K562 (cell line): Measurements from ENCODE around the gene PPP2R5A. TPM values are rescaled to one million over a fixed set of nuclear protein-coding genes. Genes with fewer than 3 reads are reported as not detected.

Experiments
- ATAC-seq: fragments of 200-7000 bp; cut with Tn5 transposase; 3 replicates; pipeline ENCODE4 v1.9.1; 2020; ENCODE audit warnings: moderate library complexity
- BruUV-seq: library from RNA; stranded (reverse); fragments of 400-500 nt; replicated peaks from 2 replicates; lab custom pipeline; 2021; lab: Mats Ljungman, UMichigan
- CTCF ChIA-PET: fragments of 300-600 bp; formaldehyde crosslinking; extraction: SDS; loops from one replicate; lab custom pipeline; 2021; ENCODE audit warnings: low intra/inter-chr PET ratio; lab: Yijun Ruan, JAX
- POLR2A ChIA-PET: fragments of 300-600, 350-650 bp; sonication (Branson Sonifier 250); formaldehyde crosslinking; extraction: SDS; loops from one replicate; lab custom pipeline; 2021; ENCODE audit warnings: antibody characterized with exemption, inconsistent platforms; lab: Yijun Ruan, JAX
- DNase-seq, 4 experiments: peaks; one replicate each; pipeline versions ENCODE4 v3.0.0 to v3.0.0-alpha.2; 2011 to 2018; ENCODE audit warnings: low spot score in 3 of 4, mixed read lengths in 3 of 4; ENCODE audit errors: extremely low read depth in 1 of 4
- FAIRE-seq: peaks from 2 replicates; lab custom pipeline; 2011; peaks lifted over from hg19 to GRCh38; lab: Jason Lieb, UNC
- H2AFZ ChIP-seq: 2 replicates; pipeline ENCODE4 v1.6.0; 2011; ENCODE audit warnings: low read depth, low read length, control low read depth, inconsistent platforms
- H3K27ac ChIP-seq: fragments of 200-600 bp; 3 replicates; pipeline ENCODE4 v1.8.0; 2011; ENCODE audit warnings: low read depth, mild to moderate bottlenecking, control low read depth, inconsistent platforms, low read length, moderate library complexity, mixed read lengths; ENCODE audit errors: extremely low read depth
- H3K27me3 ChIP-seq, 2 experiments: fragments of 300-600 bp in 1 of 2; 2 replicates in 1 of 2; 3 replicates in 1 of 2; pipeline versions ENCODE4 v1.6.0 to v1.8.0; 2011; ENCODE audit warnings: inconsistent platforms in 2 of 2, low read length in 2 of 2, mild to moderate bottlenecking in 1 of 2, mixed read lengths in 1 of 2, moderate library complexity in 1 of 2; ENCODE audit not compliant: control insufficient read depth in 2 of 2, insufficient read depth in 2 of 2
- H3K36me3 ChIP-seq: fragments of 300-600 bp; 3 replicates; pipeline ENCODE4 v1.8.0; 2011; ENCODE audit warnings: mild to moderate bottlenecking, low read length, inconsistent platforms; ENCODE audit not compliant: control insufficient read depth, insufficient read depth
- H3K4me1 ChIP-seq, 2 experiments: fragments of 200-600 bp in 1 of 2; replicated peaks in 1 of 2; 2 replicates in 1 of 2; 3 replicates in 1 of 2; pipeline versions ENCODE4 v1.5.1 to v1.8.0; 2011; ENCODE audit warnings: inconsistent platforms in 2 of 2, low read length in 2 of 2, mild to moderate bottlenecking in 1 of 2, mixed read lengths in 1 of 2, moderate library complexity in 1 of 2; ENCODE audit not compliant: control insufficient read depth in 2 of 2, insufficient read depth in 2 of 2
- H3K4me2 ChIP-seq: 2 replicates; pipeline ENCODE4 v1.6.1; 2011; ENCODE audit warnings: low read length, control low read depth, inconsistent platforms, mixed read lengths; ENCODE audit not compliant: insufficient read depth
- H3K4me3 ChIP-seq: fragments of 200-600 bp; sonication (generic), shearing (Covaris generic); 2 replicates; pipeline ENCODE4 v1.5.1; 2016; ENCODE audit warnings: control low read depth, inconsistent platforms
- H3K79me2 ChIP-seq: fragments of 200-600 bp; 3 replicates; pipeline ENCODE4 v1.8.0; 2011; ENCODE audit warnings: low read length, inconsistent platforms; ENCODE audit not compliant: control insufficient read depth, insufficient read depth
- H3K9ac ChIP-seq, 2 experiments: 2 replicates each; pipeline versions ENCODE4 v1.6.0 to v1.6.1; 2011; ENCODE audit warnings: low read depth in 2 of 2, low read length in 2 of 2, control low read depth in 1 of 2, inconsistent platforms in 1 of 2, mild to moderate bottlenecking in 1 of 2, mixed read lengths in 1 of 2; ENCODE audit not compliant: insufficient read depth in 1 of 2
- H3K9me1 ChIP-seq: one replicate; pipeline ENCODE4 v1.6.0; 2011; ENCODE audit warnings: inconsistent platforms, mild to moderate bottlenecking, low read length, moderate library complexity; ENCODE audit not compliant: control insufficient read depth, insufficient read depth
- H3K9me3 ChIP-seq: replicated peaks from 2 replicates; pipeline ENCODE4 v1.5.1; 2011; ENCODE audit warnings: low read depth, low read length, inconsistent platforms; ENCODE audit not compliant: control insufficient read depth, insufficient read depth
- H4K20me1 ChIP-seq: replicated peaks from 2 replicates; pipeline ENCODE4 v1.6.1; 2011; ENCODE audit warnings: low read length, inconsistent platforms, mixed read lengths; ENCODE audit not compliant: control insufficient read depth, insufficient read depth
- ERF ChIP-seq: fragments of 450-650 bp; formaldehyde crosslinking; IDR thresholded peaks from 2 replicates; pipeline ENCODE4 v1.4.0; 2020; ENCODE audit warnings: mild to moderate bottlenecking, mixed read lengths
- RBBP5 ChIP-seq: fragments of 200-600 bp; sonication (generic); IDR thresholded peaks from 2 replicates; pipeline ENCODE4 v1.6.1; 2012; ENCODE audit warnings: borderline replicate concordance, mild to moderate bottlenecking, low read length, control low read depth, inconsistent platforms; ENCODE audit not compliant: insufficient read depth, poor library complexity, severe bottlenecking
- SNRNP70 ChIP-seq: fragments of 200-400 bp; formaldehyde crosslinking; optimal IDR thresholded peaks from 2 replicates; pipeline ENCODE3; 2017; ENCODE audit warnings: low read depth, low read length
- ZNF75A ChIP-seq: fragments of 450-650 bp; formaldehyde crosslinking; IDR thresholded peaks from 2 replicates; pipeline ENCODE4 v1.4.0; 2020; ENCODE audit warnings: mild to moderate bottlenecking
- ZNF830 ChIP-seq: fragments of 250-450 bp; sonication (Bioruptor Pico); IDR thresholded peaks from 2 replicates; pipeline ENCODE4 v1.5.0; 2021; ENCODE audit warnings: mild to moderate bottlenecking
- WGBS: fragments of 100-300 bp; shearing (Covaris generic); methylation state at CpG from one replicate; pipeline ENCODE4 v1.1.6; 2016; ENCODE audit warnings: low coverage, mixed read lengths; ENCODE audit not compliant: insufficient coverage; ENCODE audit errors: missing lambda C conversion rate; 5-methylcytosine and 5-hydroxymethylcytosine counted together
- in situ Hi-C: fragments of 300-500 bp; cut with MboI; formaldehyde crosslinking; loops from 4 replicates; pipeline ENCODE4 v1.15.0; 2018; ENCODE audit warnings: inconsistent platforms, mixed read lengths
- intact Hi-C: fragments of 100-400 bp; cut with micrococcal nuclease; formaldehyde crosslinking; loops from 2 replicates; pipeline ENCODE4 v1.14.2; 2022
- polyA plus RNA-seq, 8 experiments: library from polyadenylated mRNA; depleted of rRNA in 4 of 8; stranded (reverse) in 5 of 8; unstranded in 3 of 8; fragments of >200 nt; fragmentation: Nextera tagmentation in 2 of 8; fragmentation: Illumina TruSeq in 1 of 8; extraction: Ambion mirVana in 2 of 8; extraction: Trizol in 1 of 8; gene quantifications; 2 replicates each; pipeline versions ENCODE4 v1.2.1 to v1.2.3, GENCODE V29; 2011 to 2014; ENCODE audit warnings: inconsistent platforms in 1 of 8, missing spikeins in 1 of 8
- total RNA-seq, 7 experiments: library from RNA; depleted of rRNA in 6 of 7; stranded (reverse); fragments of >200 nt in 6 of 7; fragmentation: Illumina TruSeq in 2 of 7; extraction: Trizol in 2 of 7; gene quantifications; 2 replicates each; pipeline versions ENCODE4 v1.2.1 to v1.2.3, GENCODE V29; 2011 to 2021; ENCODE audit warnings: low replicate concordance in 1 of 7
- TF ChIP-seq, protein P1 (sequence below): sonication (generic); formaldehyde crosslinking; IDR thresholded peaks from 2 replicates; pipeline ENCODE4 v1.8.0; 2023; ENCODE audit warnings: missing genetic modification reagents, mild to moderate bottlenecking, borderline replicate concordance

Gene PPP2R5A
- total and polyA plus RNA-seq, 9 of the 15 experiments (the other 6 are each of a cell fraction or from before 2014, with no cell fraction given), result 26.9 to 106 (median 64.3) TPM

DNA sequence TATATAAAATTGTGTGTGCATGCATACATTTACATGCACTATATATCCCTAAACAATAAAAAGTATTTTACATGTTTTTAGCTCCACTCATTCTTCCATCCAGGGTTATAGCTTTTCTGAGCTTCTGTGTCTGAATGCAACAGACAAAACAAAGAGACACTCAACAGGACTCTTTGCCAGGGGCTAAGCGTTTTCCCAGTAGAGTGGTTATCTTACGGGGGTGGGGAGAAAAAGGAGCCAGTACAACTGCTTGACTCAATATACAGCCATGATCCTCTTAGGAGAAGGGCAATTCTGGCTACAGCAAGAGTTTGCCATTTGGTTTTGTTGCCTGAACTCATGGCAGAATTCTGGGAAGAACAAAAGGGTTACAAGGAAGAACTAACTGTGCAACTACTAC, 14.6 kb upstream of the PPP2R5A start:
- no peaks in the 10 kb centered on the region for H3K9me3 ChIP-seq
- H3K4me1 ChIP-seq, result no peaks in the 10 kb centered on the region
- in situ Hi-C loops (no loop called here), intact Hi-C loops (no loop called here)
- H3K4me2 ChIP-seq, result no peak overlapping the region
- no peaks in the 10 kb centered on the region for H3K79me2 ChIP-seq
- ATAC-seq (no peak), FAIRE-seq (no peak), DNase-seq (no peak)
- H4K20me1 ChIP-seq, result no peaks in the 10 kb centered on the region
- no TSS peak for BruUV-seq
- H3K9ac ChIP-seq, result no peak overlapping the region
- H3K4me3 ChIP-seq, result no peak overlapping the region
- no peaks in the 10 kb centered on the region for H3K9me1 ChIP-seq
- POLR2A ChIA-PET, result interaction anchor here (1.0 to 2.6 kb wide), 4 partner anchors 9 to 17 kb away, joined by 3 to 10 read pairs (median 4); no protein-coding TSS in a partner anchor
- H3K27ac ChIP-seq, result no peak overlapping the region
- H3K36me3 ChIP-seq, result no peaks in the 10 kb centered on the region
- no peak overlapping the region for H2AFZ ChIP-seq
- H3K27me3 ChIP-seq, result no peaks in the 10 kb centered on the region
- CTCF ChIA-PET, result no interaction called here
- WGBS, result 9% methylated on average over 2 of the region's 2 CpGs
- no peak for TF ChIP-seq ZNF830 (CRISPR knock-in tag)
- no peak for TF ChIP-seq ERF (CRISPR knock-in tag)
- no peak for TF ChIP-seq ZNF75A
- TF ChIP-seq, protein P1, sequence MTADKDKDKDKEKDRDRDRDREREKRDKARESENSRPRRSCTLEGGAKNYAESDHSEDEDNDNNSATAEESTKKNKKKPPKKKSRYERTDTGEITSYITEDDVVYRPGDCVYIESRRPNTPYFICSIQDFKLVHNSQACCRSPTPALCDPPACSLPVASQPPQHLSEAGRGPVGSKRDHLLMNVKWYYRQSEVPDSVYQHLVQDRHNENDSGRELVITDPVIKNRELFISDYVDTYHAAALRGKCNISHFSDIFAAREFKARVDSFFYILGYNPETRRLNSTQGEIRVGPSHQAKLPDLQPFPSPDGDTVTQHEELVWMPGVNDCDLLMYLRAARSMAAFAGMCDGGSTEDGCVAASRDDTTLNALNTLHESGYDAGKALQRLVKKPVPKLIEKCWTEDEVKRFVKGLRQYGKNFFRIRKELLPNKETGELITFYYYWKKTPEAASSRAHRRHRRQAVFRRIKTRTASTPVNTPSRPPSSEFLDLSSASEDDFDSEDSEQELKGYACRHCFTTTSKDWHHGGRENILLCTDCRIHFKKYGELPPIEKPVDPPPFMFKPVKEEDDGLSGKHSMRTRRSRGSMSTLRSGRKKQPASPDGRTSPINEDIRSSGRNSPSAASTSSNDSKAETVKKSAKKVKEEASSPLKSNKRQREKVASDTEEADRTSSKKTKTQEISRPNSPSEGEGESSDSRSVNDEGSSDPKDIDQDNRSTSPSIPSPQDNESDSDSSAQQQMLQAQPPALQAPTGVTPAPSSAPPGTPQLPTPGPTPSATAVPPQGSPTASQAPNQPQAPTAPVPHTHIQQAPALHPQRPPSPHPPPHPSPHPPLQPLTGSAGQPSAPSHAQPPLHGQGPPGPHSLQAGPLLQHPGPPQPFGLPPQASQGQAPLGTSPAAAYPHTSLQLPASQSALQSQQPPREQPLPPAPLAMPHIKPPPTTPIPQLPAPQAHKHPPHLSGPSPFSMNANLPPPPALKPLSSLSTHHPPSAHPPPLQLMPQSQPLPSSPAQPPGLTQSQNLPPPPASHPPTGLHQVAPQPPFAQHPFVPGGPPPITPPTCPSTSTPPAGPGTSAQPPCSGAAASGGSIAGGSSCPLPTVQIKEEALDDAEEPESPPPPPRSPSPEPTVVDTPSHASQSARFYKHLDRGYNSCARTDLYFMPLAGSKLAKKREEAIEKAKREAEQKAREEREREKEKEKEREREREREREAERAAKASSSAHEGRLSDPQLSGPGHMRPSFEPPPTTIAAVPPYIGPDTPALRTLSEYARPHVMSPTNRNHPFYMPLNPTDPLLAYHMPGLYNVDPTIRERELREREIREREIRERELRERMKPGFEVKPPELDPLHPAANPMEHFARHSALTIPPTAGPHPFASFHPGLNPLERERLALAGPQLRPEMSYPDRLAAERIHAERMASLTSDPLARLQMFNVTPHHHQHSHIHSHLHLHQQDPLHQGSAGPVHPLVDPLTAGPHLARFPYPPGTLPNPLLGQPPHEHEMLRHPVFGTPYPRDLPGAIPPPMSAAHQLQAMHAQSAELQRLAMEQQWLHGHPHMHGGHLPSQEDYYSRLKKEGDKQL (CRISPR knock-in tag), result no peak
- no peak for TF ChIP-seq SNRNP70
- TF ChIP-seq RBBP5, result no peak
